Erythroblast (primary cell): ENCODE data around the gene SCART1.

Experiments
- GATA1 ChIP-seq: IDR thresholded peaks from 2 replicates; pipeline ENCODE4 v1.6.1; 2011; ENCODE audit warnings: low read depth, mild to moderate bottlenecking, control low read depth, low read length, moderate library complexity
- POLR2A ChIP-seq: IDR thresholded peaks from 2 replicates; pipeline ENCODE4 v1.6.1; 2011; ENCODE audit warnings: mild to moderate bottlenecking, low read length

DNA sequence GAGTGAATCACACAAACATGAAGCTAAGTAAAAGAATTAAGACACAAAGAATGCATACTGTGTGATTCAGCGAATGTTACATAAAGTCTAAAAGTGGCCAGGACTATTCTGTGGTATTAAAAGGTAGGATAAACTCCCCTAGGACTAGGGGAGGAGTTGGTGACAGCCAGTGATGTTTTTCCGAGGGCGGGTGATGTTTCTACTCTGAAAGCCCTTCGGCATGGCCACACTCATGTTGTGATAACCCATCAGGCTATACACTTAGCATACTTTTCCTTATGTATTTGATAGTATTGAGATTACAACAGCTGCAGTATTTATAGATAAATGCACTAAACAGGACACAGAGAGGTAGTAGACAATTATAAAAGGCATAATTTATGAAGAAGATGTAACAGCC is 57.7 kb downstream of the SCART1 start:
- no peak for TF ChIP-seq POLR2A
- no peak for TF ChIP-seq GATA1
